ENCODE data around the gene TLX1. TPM values are rescaled to one million over a fixed set of nuclear protein-coding genes. Genes with fewer than 3 reads are reported as not detected.
A peak's percentile ranks its signal among the peaks of the same experiment; 100 is the strongest.

Gene TLX1
- total RNA-seq, 1 donor from 2014 or later = not detected

- intact Hi-C loops (cut with micrococcal nuclease) = no loop called here
- no peak for ATAC-seq
- DNase-seq = no peak
These were observed 20.1 kb upstream of the TLX1 start for GRCh38 chr10:101110856-101111523.

- intact Hi-C loops (cut with micrococcal nuclease) = no loop called here
- DNase-seq (no peak), ATAC-seq (no peak)
These were observed 19.6 kb upstream of the TLX1 start for GRCh38 chr10:101111547-101111946.

GRCh38 chr10:101112799-101113594 lies 18.1 kb upstream of the TLX1 start:
- ATAC-seq = no peak
- DNase-seq = no peak
- intact Hi-C loops (cut with micrococcal nuclease) = no loop called here

- DNase-seq = no peak
- ATAC-seq = no peak
- intact Hi-C loops (cut with micrococcal nuclease) = no loop called here
These were observed 17.2 kb upstream of the TLX1 start for GRCh38 chr10:101113890-101114403.

GRCh38 chr10:101114646-101115045 lies 16.5 kb upstream of the TLX1 start:
- DNase-seq (no peak), ATAC-seq (no peak)
- intact Hi-C loops (cut with micrococcal nuclease) = no loop called here

GRCh38 chr10:101116754-101117153 lies 14.3 kb upstream of the TLX1 start:
- ATAC-seq = no peak
- no peak for DNase-seq
- intact Hi-C loops (cut with micrococcal nuclease) = no loop called here

- no peak for ATAC-seq
- DNase-seq = no peak
- intact Hi-C loops (cut with micrococcal nuclease) = no loop called here
These were observed 13.1 kb upstream of the TLX1 start for GRCh38 chr10:101118031-101118430.

- ATAC-seq (no peak), DNase-seq (no peak)
- intact Hi-C loops (cut with micrococcal nuclease) = no loop called here
These were observed 10.6 kb upstream of the TLX1 start for GRCh38 chr10:101120520-101120883.

GRCh38 chr10:101120884-101121653 lies 10.0 kb upstream of the TLX1 start:
- no peak for DNase-seq
- peak; percentile 46 for ATAC-seq
- intact Hi-C loops (cut with micrococcal nuclease) = no loop called here

GRCh38 chr10:101121654-101122031 lies 9.5 kb upstream of the TLX1 start:
- ATAC-seq = no peak
- no peak for DNase-seq
- intact Hi-C loops (cut with micrococcal nuclease) = no loop called here

- DNase-seq (no peak), ATAC-seq (no peak)
- intact Hi-C loops (cut with micrococcal nuclease) = no loop called here
These were observed 8.6 kb upstream of the TLX1 start for GRCh38 chr10:101122270-101123084.

- DNase-seq = no peak
- intact Hi-C loops (cut with micrococcal nuclease) = no loop called here
- peak; percentile 15 for ATAC-seq
These were observed 7.8 kb upstream of the TLX1 start for GRCh38 chr10:101123085-101123814.

- ATAC-seq = no peak
- DNase-seq = no peak
- intact Hi-C loops (cut with micrococcal nuclease) = no loop called here
These were observed 7.1 kb upstream of the TLX1 start for GRCh38 chr10:101123815-101124617.

- no peak for DNase-seq
- intact Hi-C loops (cut with micrococcal nuclease) = no loop called here
- no peak for ATAC-seq
These were observed 6.2 kb upstream of the TLX1 start for GRCh38 chr10:101124933-101125332.

- intact Hi-C loops (cut with micrococcal nuclease) = no loop called here
- no peak for ATAC-seq
- DNase-seq = no peak
These were observed 4.1 kb upstream of the TLX1 start for GRCh38 chr10:101126684-101127628.

- ATAC-seq (no peak), DNase-seq (no peak)
- intact Hi-C loops (cut with micrococcal nuclease) = no loop called here
These were observed 959 bp upstream of the TLX1 start for GRCh38 chr10:101130141-101130540.

Data from left ventricle myocardium superior (tissue), 1 donor.